OCI-LY7 (cell line): ENCODE results near the gene MLYCD. TPM values are rescaled to one million over a fixed set of nuclear protein-coding genes. Genes with fewer than 3 reads are reported as not detected.

Source experiments
- BruUV-seq: library from RNA; stranded (reverse); fragments of 400-500 nt; replicated peaks from 2 replicates; lab custom pipeline; 2021; lab: Mats Ljungman, UMichigan
- CTCF ChIA-PET: fragments of 300-600 bp; sonication (Branson Sonifier 250); formaldehyde crosslinking; loops from one replicate; lab custom pipeline; 2022; ENCODE audit warnings: antibody characterized with exemption; ENCODE audit not compliant: unreplicated experiment; lab: Charles Lee
- POLR2A ChIA-PET: fragments of 300-600 bp; sonication (Branson Sonifier 250); formaldehyde crosslinking; loops from one replicate; lab custom pipeline; 2022; ENCODE audit warnings: antibody characterized with exemption; lab: Charles Lee
- DNase-seq: peaks from one replicate; pipeline ENCODE4 v3.0.0-alpha.2; 2015; ENCODE audit warnings: low spot score
- H2AFZ ChIP-seq: fragments of 200-600 bp; sonication (generic), shearing (Covaris generic); 2 replicates; pipeline ENCODE4 v1.6.1; 2014; ENCODE audit warnings: mild to moderate bottlenecking, antibody characterized with exemption, low read length, moderate library complexity
- H3K27ac ChIP-seq: fragments of 200-600 bp; sonication (generic); 2 replicates; pipeline ENCODE4 v1.5.1; 2014; ENCODE audit warnings: mixed run types, low read depth, mild to moderate bottlenecking, moderate library complexity, low read length, inconsistent platforms; ENCODE audit not compliant: poor library complexity, severe bottlenecking
- H3K36me3 ChIP-seq: fragments of 200-600 bp; sonication (generic); 2 replicates; pipeline ENCODE4 v1.6.1; 2014; ENCODE audit warnings: mild to moderate bottlenecking, antibody characterized with exemption, low read length, moderate library complexity, mixed read lengths; ENCODE audit not compliant: insufficient read depth
- H3K4me1 ChIP-seq: fragments of 200-600 bp; sonication (generic); 2 replicates; pipeline ENCODE4 v1.5.1; 2014; ENCODE audit warnings: mild to moderate bottlenecking, low read length; ENCODE audit not compliant: insufficient read depth, poor library complexity, severe bottlenecking
- H3K4me2 ChIP-seq: fragments of 200-600 bp; sonication (generic); 2 replicates; pipeline ENCODE4 v1.6.1; 2014; ENCODE audit warnings: mild to moderate bottlenecking, low read length
- H3K4me3 ChIP-seq: fragments of 200-600 bp; sonication (generic); 2 replicates; pipeline ENCODE4 v1.5.1; 2014; ENCODE audit warnings: mild to moderate bottlenecking, low read depth, low read length; ENCODE audit not compliant: poor library complexity, severe bottlenecking
- H3K79me2 ChIP-seq: fragments of 200-600 bp; sonication (generic); 2 replicates; pipeline ENCODE4 v1.6.1; 2016; ENCODE audit warnings: low read depth, mild to moderate bottlenecking, low read length, moderate library complexity, mixed read lengths; ENCODE audit not compliant: insufficient read depth
- H3K9me2 ChIP-seq: fragments of 200-600 bp; sonication (generic); 2 replicates; pipeline ENCODE4 v1.6.1; 2016; ENCODE audit warnings: mild to moderate bottlenecking, low read length, mixed read lengths; ENCODE audit not compliant: insufficient read depth
- H3K9me3 ChIP-seq: fragments of 200-600 bp; sonication (generic); 2 replicates; pipeline ENCODE4 v1.6.1; 2014; ENCODE audit warnings: mild to moderate bottlenecking, mixed run types, low read length, mixed read lengths
- H4K20me1 ChIP-seq: fragments of 200-600 bp; sonication (generic); 2 replicates; pipeline ENCODE4 v1.6.1; 2014; ENCODE audit warnings: mild to moderate bottlenecking, antibody characterized with exemption, low read length, moderate library complexity, mixed read lengths; ENCODE audit not compliant: insufficient read depth
- EZH2phosphoT487 ChIP-seq: fragments of 200-600 bp; sonication (generic); IDR thresholded peaks from 2 replicates; pipeline ENCODE4 v1.6.1; 2018; ENCODE audit warnings: low read depth, borderline replicate concordance, mild to moderate bottlenecking, mixed run types, antibody characterized with exemption, low read length, moderate library complexity, mixed read lengths
- intact Hi-C: fragments of 100-400 bp; cut with micrococcal nuclease; formaldehyde crosslinking; loops from one replicate; pipeline ENCODE4 v1.10.0; 2022; ENCODE audit not compliant: unreplicated experiment
- total RNA-seq, 2 experiments: library from RNA; depleted of rRNA in 1 of 2; stranded (reverse); fragments of >200 nt in 1 of 2; shearing (Covaris generic) in 1 of 2; gene quantifications; 2 replicates each; pipeline ENCODE4 v1.2.3, GENCODE V29; 2014 to 2022
- TF ChIP-seq, protein P1 (sequence below): fragments of 200-600 bp; sonication (generic); conservative IDR thresholded peaks from 2 replicates; pipeline ENCODE4 v1.5.1; 2014; ENCODE audit warnings: mild to moderate bottlenecking, antibody characterized with exemption, low read length, moderate library complexity, mixed read lengths

Gene MLYCD
- total RNA-seq, 2 experiments from 2014 or later, result 3.5 to 10.9 TPM

DNA sequence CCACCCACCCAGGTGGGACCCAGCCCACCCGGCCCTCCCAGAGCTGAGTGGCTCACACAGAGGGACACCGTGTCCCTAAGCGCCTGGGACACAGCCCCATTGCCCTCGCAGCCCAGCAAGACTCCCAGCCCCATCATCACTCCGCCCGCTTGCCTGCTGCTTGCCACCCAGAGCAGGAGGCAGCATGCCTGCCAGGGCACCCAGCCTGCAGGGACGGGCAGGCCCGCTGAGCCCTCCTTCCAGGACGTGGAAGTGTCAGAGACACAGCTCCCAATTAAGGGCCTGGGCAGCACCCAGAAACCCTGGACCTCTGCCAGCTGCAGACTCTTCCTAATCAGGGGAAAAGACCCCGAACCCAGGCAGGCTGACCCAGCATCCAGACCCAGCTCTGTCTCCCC lies 36.9 kb downstream of the MLYCD start:
- Histone ChIP-seq H3K79me2 (no peaks in the 10 kb centered on the region), H4K20me1 (no peaks in the 10 kb centered on the region), H3K4me1 (no peaks in the 10 kb centered on the region), H3K9me2 (no peaks in the 10 kb centered on the region), H3K9me3 (no peaks in the 10 kb centered on the region), H3K27ac (no peak overlapping the region), H3K4me3 (no peak overlapping the region), H3K4me2 (no peak overlapping the region), H2AFZ (no peak overlapping the region), H3K36me3 (no peaks in the 10 kb centered on the region)
- no peak for TF ChIP-seq EZH2phosphoT487
- TF ChIP-seq, protein P1, sequence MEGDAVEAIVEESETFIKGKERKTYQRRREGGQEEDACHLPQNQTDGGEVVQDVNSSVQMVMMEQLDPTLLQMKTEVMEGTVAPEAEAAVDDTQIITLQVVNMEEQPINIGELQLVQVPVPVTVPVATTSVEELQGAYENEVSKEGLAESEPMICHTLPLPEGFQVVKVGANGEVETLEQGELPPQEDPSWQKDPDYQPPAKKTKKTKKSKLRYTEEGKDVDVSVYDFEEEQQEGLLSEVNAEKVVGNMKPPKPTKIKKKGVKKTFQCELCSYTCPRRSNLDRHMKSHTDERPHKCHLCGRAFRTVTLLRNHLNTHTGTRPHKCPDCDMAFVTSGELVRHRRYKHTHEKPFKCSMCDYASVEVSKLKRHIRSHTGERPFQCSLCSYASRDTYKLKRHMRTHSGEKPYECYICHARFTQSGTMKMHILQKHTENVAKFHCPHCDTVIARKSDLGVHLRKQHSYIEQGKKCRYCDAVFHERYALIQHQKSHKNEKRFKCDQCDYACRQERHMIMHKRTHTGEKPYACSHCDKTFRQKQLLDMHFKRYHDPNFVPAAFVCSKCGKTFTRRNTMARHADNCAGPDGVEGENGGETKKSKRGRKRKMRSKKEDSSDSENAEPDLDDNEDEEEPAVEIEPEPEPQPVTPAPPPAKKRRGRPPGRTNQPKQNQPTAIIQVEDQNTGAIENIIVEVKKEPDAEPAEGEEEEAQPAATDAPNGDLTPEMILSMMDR, result no peak
- DNase-seq, result no peak
- ChIA-PET POLR2A (no interaction called here), CTCF (no interaction called here)
- BruUV-seq, result no TSS peak
- intact Hi-C loops, result no loop called here

DNA sequence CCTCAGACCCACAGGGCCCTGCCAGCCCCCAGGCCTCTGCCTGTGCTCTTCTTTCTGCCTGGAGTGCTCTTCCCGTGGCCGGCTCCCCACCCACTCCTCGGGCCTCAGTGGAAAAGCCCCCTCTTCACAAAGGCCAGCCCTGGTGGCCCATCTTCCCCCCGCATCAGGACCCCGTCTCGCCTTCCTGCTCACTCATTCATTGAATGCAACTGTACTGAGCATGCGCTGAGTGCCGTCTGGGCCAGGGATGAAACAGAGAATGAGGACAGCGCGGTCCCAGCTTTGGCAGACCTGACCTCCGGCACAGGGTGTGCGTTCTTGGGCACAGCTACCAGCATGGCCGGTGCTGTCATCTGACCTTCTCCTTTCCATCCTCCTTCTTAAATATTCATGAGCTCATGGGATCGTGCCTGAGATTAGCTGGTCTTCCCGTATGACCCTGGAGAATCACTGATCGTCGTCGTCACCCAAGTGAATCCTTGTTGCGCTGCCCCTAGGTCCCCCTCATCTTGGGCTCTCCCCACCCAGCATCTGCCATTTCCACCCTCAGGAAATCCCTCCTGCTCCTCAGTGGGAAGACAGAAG lies 37.8 kb downstream of the MLYCD start:
- Histone ChIP-seq H3K36me3 (no peaks in the 10 kb centered on the region), H3K9me2 (no peaks in the 10 kb centered on the region), H2AFZ (no peak overlapping the region), H3K4me3 (no peak overlapping the region), H4K20me1 (no peaks in the 10 kb centered on the region), H3K4me1 (no peaks in the 10 kb centered on the region), H3K79me2 (no peaks in the 10 kb centered on the region), H3K27ac (no peak overlapping the region), H3K4me2 (no peak overlapping the region), H3K9me3 (no peaks in the 10 kb centered on the region)
- no peak for TF ChIP-seq EZH2phosphoT487
- TF ChIP-seq, protein P1, result no peak
- BruUV-seq, result no TSS peak
- intact Hi-C loops, result no loop called here
- CTCF ChIA-PET, result no interaction called here
- DNase-seq, result no peak
- POLR2A ChIA-PET, result no interaction called here

DNA sequence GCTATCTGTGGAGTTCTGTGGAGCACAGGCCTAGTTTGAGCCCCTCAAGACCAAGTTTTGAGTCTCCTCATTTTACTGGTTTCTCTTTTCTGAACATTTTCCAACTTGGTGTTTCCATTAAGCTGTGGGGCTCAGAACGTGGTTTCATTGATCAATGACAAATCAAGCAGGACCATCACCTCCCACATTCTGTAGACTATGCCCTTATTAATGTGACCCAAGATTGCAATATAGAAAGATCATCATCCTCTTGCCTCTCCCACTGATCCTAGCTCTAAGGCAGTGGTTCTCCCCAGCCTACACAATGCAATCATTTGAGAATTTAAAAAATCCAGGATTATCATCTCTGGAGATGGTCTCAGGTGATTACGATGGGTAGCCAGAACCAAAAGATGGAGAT lies 38.4 kb downstream of the MLYCD start:
- no TSS peak for BruUV-seq
- ChIA-PET CTCF (no interaction called here), POLR2A (no interaction called here)
- Histone ChIP-seq H4K20me1 (no peaks in the 10 kb centered on the region), H3K79me2 (no peaks in the 10 kb centered on the region), H3K9me3 (no peaks in the 10 kb centered on the region), H3K36me3 (no peaks in the 10 kb centered on the region), H3K4me1 (no peaks in the 10 kb centered on the region), H3K9me2 (no peaks in the 10 kb centered on the region), H3K27ac (no peak overlapping the region), H3K4me3 (no peak overlapping the region), H2AFZ (no peak overlapping the region), H3K4me2 (no peak overlapping the region)
- intact Hi-C loops, result no loop called here
- no peak for TF ChIP-seq EZH2phosphoT487
- TF ChIP-seq, protein P1, result no peak
- DNase-seq, result no peak
